ENCODE data around the gene TSSK6. TPM values are rescaled to one million over a fixed set of nuclear protein-coding genes. Genes with fewer than 3 reads are reported as not detected.

TSSK6 gene
- total RNA-seq, result 0.91 and 1.4 TPM in 2 replicates
- 2.8 TPM for polyA plus RNA-seq (2012)

GRCh38 chr19:19514881-19515641, at the start of gene TSSK6:
Gene TSSK6, minus strand, starts transcription at chr19:19515548. Its CDS starts 121 bp downstream, at chr19:19515427.
- no peak for DNase-seq (ENCODE audit: low read depth)

GRCh38 chr19:19563348-19563848, 48.0 kb upstream of the TSSK6 start:
- no peak for DNase-seq (ENCODE audit: low read depth)

GRCh38 chr19:19562665-19563347, 47.5 kb upstream of the TSSK6 start:
- no peak for DNase-seq (ENCODE audit: low read depth)

GRCh38 chr19:19561946-19562664, 46.8 kb upstream of the TSSK6 start:
- DNase-seq (ENCODE audit: low read depth), result no peak

- DNase-seq (ENCODE audit: low read depth), result no peak
Observed at GRCh38 chr19:19559931-19560330, 44.6 kb upstream of the TSSK6 start.

- DNase-seq (ENCODE audit: low read depth), result no peak
Observed at GRCh38 chr19:19558636-19559035, 43.3 kb upstream of the TSSK6 start.

- DNase-seq (ENCODE audit: low read depth), result no peak
Observed at GRCh38 chr19:19558055-19558454, 42.7 kb upstream of the TSSK6 start.

GRCh38 chr19:19554074-19555023, 39.0 kb upstream of the TSSK6 start:
- peak; percentile 44 for DNase-seq (ENCODE audit: low read depth)

GRCh38 chr19:19553670-19554069, 38.3 kb upstream of the TSSK6 start:
- DNase-seq (ENCODE audit: low read depth), result no peak

GRCh38 chr19:19552798-19553197, 37.5 kb upstream of the TSSK6 start:
- DNase-seq (ENCODE audit: low read depth), result peak; percentile 44

GRCh38 chr19:19551853-19552192, 36.5 kb upstream of the TSSK6 start:
- peak; percentile 93 for DNase-seq (ENCODE audit: low read depth)

GRCh38 chr19:19550972-19551852, 35.9 kb upstream of the TSSK6 start:
- DNase-seq (ENCODE audit: low read depth), result no peak

- peak; percentile 38 for DNase-seq (ENCODE audit: low read depth)
Observed at GRCh38 chr19:19550485-19550929, 35.2 kb upstream of the TSSK6 start.

- DNase-seq (ENCODE audit: low read depth), result no peak
Observed at GRCh38 chr19:19549804-19550464, 34.6 kb upstream of the TSSK6 start.

- no peak for DNase-seq (ENCODE audit: low read depth)
Observed at GRCh38 chr19:19548915-19549759, 33.8 kb upstream of the TSSK6 start.

GRCh38 chr19:19547674-19548336, 32.5 kb upstream of the TSSK6 start:
- no peak for DNase-seq (ENCODE audit: low read depth)

- DNase-seq (ENCODE audit: low read depth), result no peak
Observed at GRCh38 chr19:19546751-19547162, 31.4 kb upstream of the TSSK6 start.

GRCh38 chr19:19545707-19546106, 30.4 kb upstream of the TSSK6 start:
- no peak for DNase-seq (ENCODE audit: low read depth)

All from myocyte (in vitro differentiated cells).